MM.1S (cell line): ENCODE data around the gene C10orf67.
A peak's percentile ranks its signal among the peaks of the same experiment; 100 is the strongest.

ENCODE experiments used
- DNase-seq: peaks from one replicate; pipeline ENCODE4 v3.0.0-alpha.2; 2015
- H2AFZ ChIP-seq: fragments of 300-600 bp; sonication (generic); 2 replicates; pipeline ENCODE4 v1.6.0; 2016; ENCODE audit warnings: antibody characterized with exemption, low read length
- H3F3A ChIP-seq: fragments of 300-600 bp; sonication (generic); 2 replicates; pipeline ENCODE4 v1.6.1; 2016; ENCODE audit warnings: mild to moderate bottlenecking, antibody characterized with exemption, low read length, moderate library complexity, mixed read lengths; ENCODE audit not compliant: insufficient read depth
- H3K27ac ChIP-seq: fragments of 300-600 bp; sonication (generic); 2 replicates; pipeline ENCODE4 v1.5.1; 2016; ENCODE audit warnings: mild to moderate bottlenecking, low read length
- H3K27me3 ChIP-seq: fragments of 300-600 bp; sonication (generic); replicated peaks from 2 replicates; pipeline ENCODE4 v1.6.0; 2016; ENCODE audit warnings: low read length; ENCODE audit not compliant: insufficient read depth
- H3K36me3 ChIP-seq: fragments of 300-600 bp; sonication (generic); replicated peaks from 2 replicates; pipeline ENCODE4 v1.6.1; 2016; ENCODE audit warnings: mild to moderate bottlenecking, low read length, mixed read lengths; ENCODE audit not compliant: insufficient read depth
- H3K4me1 ChIP-seq: fragments of 300-600 bp; sonication (generic); 2 replicates; pipeline ENCODE4 v1.6.1; 2016; ENCODE audit warnings: low read length, mixed read lengths
- H3K4me2 ChIP-seq: fragments of 300-600 bp; sonication (generic); 2 replicates; pipeline ENCODE4 v1.6.0; 2016; ENCODE audit warnings: low read depth, low read length
- H3K4me3 ChIP-seq: fragments of 300-600 bp; sonication (generic); 2 replicates; pipeline ENCODE4 v1.5.1; 2016; ENCODE audit warnings: low read length, mixed read lengths
- H3K79me2 ChIP-seq: fragments of 300-600 bp; sonication (generic); 2 replicates; pipeline ENCODE4 v1.6.1; 2016; ENCODE audit warnings: mixed run types, low read length, mixed read lengths
- H3K9ac ChIP-seq: fragments of 300-600 bp; sonication (generic); 2 replicates; pipeline ENCODE4 v1.6.1; 2016; ENCODE audit warnings: low read length, mixed read lengths
- H3K9me2 ChIP-seq: fragments of 300-600 bp; sonication (generic); replicated peaks from 2 replicates; pipeline ENCODE4 v1.6.1; 2016; ENCODE audit warnings: mild to moderate bottlenecking, low read length, mixed read lengths; ENCODE audit not compliant: insufficient read depth
- H3K9me3 ChIP-seq: fragments of 300-600 bp; sonication (generic); replicated peaks from 2 replicates; pipeline ENCODE4 v1.6.1; 2016; ENCODE audit warnings: mild to moderate bottlenecking, low read length, mixed read lengths; ENCODE audit not compliant: insufficient read depth
- H4K20me1 ChIP-seq: fragments of 300-600 bp; sonication (generic); 2 replicates; pipeline ENCODE4 v1.6.1; 2016; ENCODE audit warnings: mild to moderate bottlenecking, low read length, moderate library complexity, mixed read lengths; ENCODE audit not compliant: insufficient read depth
- EZH2 ChIP-seq: fragments of 300-600 bp; sonication (generic); optimal IDR thresholded peaks from 2 replicates; pipeline ENCODE3; 2017; ENCODE audit warnings: low read depth, mild to moderate bottlenecking, antibody characterized with exemption, low read length, mixed read lengths
- EZH2phosphoT487 ChIP-seq: fragments of 300-600 bp; sonication (generic); IDR thresholded peaks from 2 replicates; pipeline ENCODE4 v1.6.1; 2018; ENCODE audit warnings: antibody characterized with exemption, low read length
- TF ChIP-seq, protein P1 (sequence below): fragments of 300-600 bp; sonication (generic); IDR thresholded peaks from 2 replicates; pipeline ENCODE4 v1.5.1; 2016; ENCODE audit warnings: antibody characterized with exemption, low read length, mixed read lengths

C10orf67 gene

DNA sequence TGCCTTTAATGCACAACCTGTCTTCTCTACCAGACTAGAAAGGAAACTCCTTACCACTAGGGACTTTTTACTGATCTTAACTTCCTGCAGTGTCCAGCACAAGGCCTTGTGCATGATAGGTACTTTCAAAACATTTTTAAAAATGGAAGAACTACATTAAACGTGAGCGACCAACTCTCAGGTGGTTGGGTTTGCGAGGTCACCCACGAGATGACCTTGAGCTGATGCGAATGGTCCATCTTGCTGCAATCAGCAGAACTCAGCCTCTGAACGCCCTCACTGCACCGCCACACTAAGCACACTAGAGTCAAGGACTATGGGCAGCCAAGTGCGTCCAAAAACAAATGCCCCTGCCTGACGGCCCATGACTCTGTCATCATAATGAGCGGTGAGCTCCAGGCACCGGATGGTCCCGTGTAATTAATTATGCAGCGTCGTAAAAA is 187.3 kb downstream of the C10orf67 start:
- Histone ChIP-seq H3K79me2 (no peaks in the 10 kb centered on the region), H3K9ac (no peak overlapping the region), H3K4me3 (peak overlapping the region; percentile 4; the same call in 1 of the 2 replicates), H3K27ac (no peak overlapping the region), H3K9me3 (no peaks in the 10 kb centered on the region), H3K9me2 (no peaks in the 10 kb centered on the region), H3K4me1 (0 out of 2 replicates have a peak, but pooled peaks cover 9% of the 10 kb centered on the region), H3F3A (no peaks in the 10 kb centered on the region), H2AFZ (peak overlapping the region; percentile 70), H3K36me3 (no peaks in the 10 kb centered on the region), H3K4me2 (peak overlapping the region; percentile 82; the same call in 1 of the 2 replicates), H4K20me1 (no peaks in the 10 kb centered on the region), H3K27me3 (no peaks in the 10 kb centered on the region)
- DNase-seq, result peak; percentile 44
- no peak for TF ChIP-seq EZH2

DNA sequence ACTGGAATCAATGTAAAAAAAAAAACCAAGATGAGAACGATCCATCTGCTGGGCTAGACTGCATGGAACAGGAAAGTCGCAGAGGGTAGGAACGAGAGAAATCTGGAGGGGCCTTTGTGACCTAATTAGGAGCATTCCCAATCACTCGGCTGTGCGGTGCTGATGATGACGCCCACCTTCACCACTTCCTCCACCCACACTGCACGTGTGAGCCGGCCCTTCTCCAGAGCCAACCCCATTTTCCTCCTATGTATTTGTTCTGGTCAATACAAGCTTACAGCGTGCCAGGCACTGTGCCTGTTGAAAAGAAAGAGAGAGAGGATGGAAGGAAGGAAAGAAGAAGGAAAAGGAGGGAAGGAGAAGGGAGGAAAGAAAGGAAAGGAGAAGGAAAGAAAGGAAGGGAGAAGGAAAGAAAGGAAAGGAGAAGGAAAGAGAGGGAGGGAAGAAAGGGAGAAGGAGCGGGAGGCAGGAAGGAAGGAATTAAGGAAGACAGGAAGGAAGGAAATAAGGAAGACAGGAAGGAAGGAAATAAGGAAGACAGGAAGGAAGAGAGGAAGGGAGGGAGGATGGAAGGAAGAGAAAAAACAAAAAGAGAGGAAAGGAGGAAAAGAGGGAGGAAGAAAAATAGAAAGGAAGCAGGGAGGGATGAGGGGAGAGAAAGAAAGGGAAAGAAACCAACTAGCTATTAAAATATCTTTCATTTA is 188.0 kb downstream of the C10orf67 start:
- Histone ChIP-seq H3K9ac (no peak overlapping the region), H3K4me2 (no peak overlapping the region), H3K9me2 (no peaks in the 10 kb centered on the region)

DNA sequence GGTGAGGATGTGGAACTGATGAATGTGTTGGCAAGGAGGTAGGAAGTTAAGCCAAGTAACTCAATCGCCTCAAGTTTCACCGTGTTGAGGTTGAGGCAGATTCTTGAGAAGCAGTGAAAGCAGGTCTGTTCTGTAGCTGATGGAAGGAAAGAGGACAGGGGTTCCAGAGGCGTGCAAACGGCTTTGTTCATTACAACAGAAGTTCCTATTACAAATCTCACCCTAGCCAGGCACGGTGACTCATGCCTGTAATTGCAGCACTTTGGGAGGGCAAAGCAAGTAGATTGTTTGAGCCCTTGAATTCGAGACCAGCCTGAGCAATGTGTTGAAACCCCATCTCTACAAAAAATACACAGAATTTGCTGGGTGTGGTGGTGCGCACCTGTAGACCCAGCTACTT is 189.4 kb downstream of the C10orf67 start:
- no peaks in the 10 kb centered on the region for H3F3A ChIP-seq
- H3K79me2 ChIP-seq, result no peaks in the 10 kb centered on the region
- no peak overlapping the region for H3K27ac ChIP-seq
- H3K4me2 ChIP-seq, result no peak overlapping the region
- no peak for DNase-seq
- H3K4me3 ChIP-seq, result no peak overlapping the region
- TF ChIP-seq EZH2phosphoT487 (no peak), EZH2 (no peak)
- TF ChIP-seq, protein P1, sequence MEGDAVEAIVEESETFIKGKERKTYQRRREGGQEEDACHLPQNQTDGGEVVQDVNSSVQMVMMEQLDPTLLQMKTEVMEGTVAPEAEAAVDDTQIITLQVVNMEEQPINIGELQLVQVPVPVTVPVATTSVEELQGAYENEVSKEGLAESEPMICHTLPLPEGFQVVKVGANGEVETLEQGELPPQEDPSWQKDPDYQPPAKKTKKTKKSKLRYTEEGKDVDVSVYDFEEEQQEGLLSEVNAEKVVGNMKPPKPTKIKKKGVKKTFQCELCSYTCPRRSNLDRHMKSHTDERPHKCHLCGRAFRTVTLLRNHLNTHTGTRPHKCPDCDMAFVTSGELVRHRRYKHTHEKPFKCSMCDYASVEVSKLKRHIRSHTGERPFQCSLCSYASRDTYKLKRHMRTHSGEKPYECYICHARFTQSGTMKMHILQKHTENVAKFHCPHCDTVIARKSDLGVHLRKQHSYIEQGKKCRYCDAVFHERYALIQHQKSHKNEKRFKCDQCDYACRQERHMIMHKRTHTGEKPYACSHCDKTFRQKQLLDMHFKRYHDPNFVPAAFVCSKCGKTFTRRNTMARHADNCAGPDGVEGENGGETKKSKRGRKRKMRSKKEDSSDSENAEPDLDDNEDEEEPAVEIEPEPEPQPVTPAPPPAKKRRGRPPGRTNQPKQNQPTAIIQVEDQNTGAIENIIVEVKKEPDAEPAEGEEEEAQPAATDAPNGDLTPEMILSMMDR, result no peak
- H3K36me3 ChIP-seq, result no peaks in the 10 kb centered on the region
- 0 out of 2 replicates have a peak, but pooled peaks cover 9% of the 10 kb centered on the region for H3K4me1 ChIP-seq
- no peak overlapping the region for H2AFZ ChIP-seq
- H3K9ac ChIP-seq, result no peak overlapping the region
- H3K9me2 ChIP-seq, result no peaks in the 10 kb centered on the region
- no peaks in the 10 kb centered on the region for H3K9me3 ChIP-seq
- no peaks in the 10 kb centered on the region for H4K20me1 ChIP-seq
- H3K27me3 ChIP-seq, result no peaks in the 10 kb centered on the region

More for the DNA sequence above, 188.0 kb downstream of the C10orf67 start:
- DNase-seq, result no peak
- Histone ChIP-seq H3K4me3 (no peak overlapping the region), H3K27ac (no peak overlapping the region), H3K4me1 (0 out of 2 replicates have a peak, but pooled peaks cover 9% of the 10 kb centered on the region), H3K36me3 (no peaks in the 10 kb centered on the region), H3K27me3 (no peaks in the 10 kb centered on the region), H3K9me3 (no peaks in the 10 kb centered on the region), H4K20me1 (no peaks in the 10 kb centered on the region), H2AFZ (no peak overlapping the region), H3K79me2 (no peaks in the 10 kb centered on the region), H3F3A (no peaks in the 10 kb centered on the region)
- TF ChIP-seq EZH2, result no peak
- TF ChIP-seq, protein P1, result no peak
- no peak for TF ChIP-seq EZH2phosphoT487
